Esophagus muscularis mucosa (tissue), 3 donors: ENCODE measurements around the gene DRG2.

Experiments
- CTCF ChIP-seq, 3 experiments: fragments of 200-600 bp in 2 of 3; fragments of 450-650 bp in 1 of 3; sonication (generic) in 2 of 3; IDR thresholded peaks; one replicate each; pipeline ENCODE4 v1.5.1; 2017 to 2019; ENCODE audit warnings: antibody characterized with exemption in 3 of 3, mild to moderate bottlenecking in 2 of 3, moderate library complexity in 1 of 3
- POLR2A ChIP-seq: fragments of 450-650 bp; IDR thresholded peaks from one replicate; pipeline ENCODE4 v1.6.1; 2017; ENCODE audit warnings: antibody characterized with exemption, moderate library complexity, mild to moderate bottlenecking, low read depth

- TF ChIP-seq CTCF (IDR thresholded peaks at IDR 0.05) (no peak), POLR2A (no peak)
Measured at GRCh38 chr17:18116078-18116477, 28.3 kb downstream of the DRG2 start.
